Measurements from ENCODE around the gene NHSL2.

NHSL2 gene

DNA sequence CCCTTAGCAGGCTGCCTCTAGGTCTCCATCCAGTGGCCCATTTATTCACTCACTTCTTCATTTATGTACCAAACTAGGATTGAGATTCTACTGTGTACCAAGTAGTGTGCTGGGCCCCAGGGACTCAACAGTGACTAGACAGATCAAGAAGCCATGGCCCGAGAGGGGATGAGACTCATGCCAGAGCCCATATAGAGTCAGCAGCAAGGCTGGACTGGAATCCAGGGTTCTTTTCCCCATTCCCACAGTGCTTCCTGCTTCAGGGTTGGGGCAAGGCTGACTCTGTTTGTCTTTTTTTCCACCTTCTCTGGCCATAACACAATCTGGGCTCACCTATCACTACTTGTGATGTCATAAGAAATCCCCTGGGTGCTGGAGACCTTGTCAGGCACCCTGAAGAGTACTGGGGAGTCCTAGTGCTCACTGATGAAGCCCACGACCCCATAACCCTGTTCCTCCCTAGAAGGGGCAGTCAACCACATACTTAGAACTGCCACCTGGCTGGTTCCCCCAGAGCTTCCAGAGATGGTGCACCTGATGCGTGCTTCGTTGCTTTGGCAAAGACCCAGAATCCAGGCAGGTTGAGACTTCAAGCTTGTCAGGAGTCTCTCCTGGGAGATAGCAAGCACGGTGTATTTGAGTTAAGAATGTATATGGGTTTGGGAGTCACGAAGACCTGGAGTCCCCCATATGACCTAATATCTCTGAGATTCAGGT, 214.8 kb downstream of the NHSL2 start:
- in situ Hi-C loops (cut with MboI; ENCODE audit: low sequenced_read_pairs), result loop anchor here (10.0 kb wide), 1 partner anchor 101 kb away; no protein-coding TSS in a partner anchor

DNA sequence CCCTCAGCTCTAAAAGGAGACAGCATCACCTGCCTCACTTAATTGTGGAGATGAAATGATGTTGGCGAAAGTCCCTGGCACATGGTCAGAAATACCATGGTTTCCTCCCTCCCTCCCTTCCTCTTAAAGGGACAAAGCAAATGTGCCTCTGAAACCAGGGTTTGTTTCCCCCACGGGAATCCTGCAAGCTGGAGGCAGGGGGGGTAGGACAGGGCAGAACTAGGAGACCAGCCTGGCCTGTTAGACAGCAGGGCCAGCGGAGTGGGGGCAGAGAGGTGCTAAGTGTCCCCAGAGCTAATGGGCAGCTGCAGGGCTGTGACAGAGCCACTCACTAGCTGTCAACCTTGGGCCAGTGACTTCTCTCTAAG, 215.4 kb downstream of the NHSL2 start:
- in situ Hi-C loops (cut with MboI; ENCODE audit: low sequenced_read_pairs), result loop anchor here (10.0 kb wide), 1 partner anchor 101 kb away; no protein-coding TSS in a partner anchor

DNA sequence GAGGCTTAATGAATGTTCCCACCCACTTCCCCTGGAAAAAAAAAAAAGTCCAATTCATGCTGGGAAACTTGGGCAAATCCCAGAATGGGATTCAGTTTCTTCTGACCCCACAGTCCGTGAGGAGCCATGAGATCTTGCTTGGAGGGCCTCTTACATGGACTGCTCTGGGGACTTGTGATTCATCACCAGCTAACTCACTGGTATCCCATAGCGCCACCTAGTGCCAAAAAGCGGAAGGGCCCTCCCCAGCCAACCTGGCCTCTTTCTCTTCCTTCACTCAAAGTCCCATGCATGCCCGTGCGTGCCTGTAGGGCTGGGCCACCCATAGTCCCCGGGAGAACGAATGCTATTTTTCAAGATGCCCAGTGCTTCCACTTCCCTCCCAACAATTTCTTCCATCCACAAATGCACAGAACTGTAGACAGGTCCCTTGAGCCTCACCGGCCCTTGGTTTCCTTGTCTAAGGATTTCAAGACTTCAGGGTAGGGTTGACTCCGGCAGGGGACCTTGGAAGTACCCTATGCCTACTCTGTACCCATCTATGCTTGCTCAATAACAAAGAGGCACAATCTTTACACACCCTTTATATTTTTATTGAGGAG, 216.0 kb downstream of the NHSL2 start:
- in situ Hi-C loops (cut with MboI; ENCODE audit: low sequenced_read_pairs), result loop anchor here (10.0 kb wide), 1 partner anchor 102 kb away; no protein-coding TSS in a partner anchor

DNA sequence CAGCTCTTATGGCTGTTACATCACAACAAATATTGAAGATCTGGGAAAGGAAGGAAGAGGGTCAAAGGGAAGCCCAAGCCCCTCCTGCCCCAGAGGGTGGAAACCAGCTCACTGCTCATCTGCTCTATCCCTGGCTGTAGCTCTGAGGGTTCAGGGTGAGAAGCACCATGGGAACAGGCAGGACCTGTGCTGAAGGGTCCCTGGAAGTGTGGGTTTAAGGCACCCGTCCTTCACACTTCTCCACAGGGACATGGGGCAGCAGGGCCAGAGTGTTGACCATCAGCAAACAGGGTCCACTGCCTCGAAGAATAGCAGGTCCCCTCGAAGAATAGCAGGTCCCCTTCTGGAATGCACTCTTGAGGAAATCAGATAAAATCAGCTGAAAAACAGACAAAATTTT, 216.7 kb downstream of the NHSL2 start:
- in situ Hi-C loops (cut with MboI; ENCODE audit: low sequenced_read_pairs), result loop anchor here (10.0 kb wide), 1 partner anchor 103 kb away; no protein-coding TSS in a partner anchor

DNA sequence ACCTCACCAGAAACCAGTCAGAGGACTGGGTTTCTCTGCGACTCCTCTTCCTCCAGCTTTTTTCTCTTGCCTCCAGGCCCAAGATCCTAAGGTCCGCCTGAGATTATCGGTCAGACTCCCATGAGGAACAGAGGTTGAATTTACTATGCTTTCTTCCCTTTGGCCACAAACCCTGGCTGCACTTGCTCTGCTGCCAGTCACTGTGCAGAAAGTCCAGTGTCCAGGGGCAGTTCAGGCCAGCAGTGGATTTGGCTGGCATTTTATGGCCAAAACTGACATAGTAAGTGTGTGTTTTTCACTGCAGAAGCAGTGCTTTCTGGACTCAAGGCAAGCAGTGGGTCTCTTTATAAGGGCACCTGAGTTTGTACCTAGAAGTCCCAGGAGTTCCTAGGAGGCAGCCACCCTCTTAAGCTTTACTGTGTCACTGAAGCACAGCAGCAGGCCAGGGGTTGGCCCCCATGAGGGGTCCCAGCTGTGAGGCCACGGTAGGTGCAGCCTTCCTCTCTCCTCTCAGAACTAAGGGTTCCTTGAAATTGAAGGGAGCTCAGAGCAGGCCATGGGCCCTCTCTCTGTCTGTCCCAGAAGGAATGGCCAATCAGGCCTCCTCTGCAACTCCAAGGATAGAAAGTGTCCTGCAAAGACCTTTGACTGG, 217.7 kb downstream of the NHSL2 start:
- in situ Hi-C loops (cut with MboI; ENCODE audit: low sequenced_read_pairs), result loop anchor here (10.0 kb wide), 1 partner anchor 104 kb away; no protein-coding TSS in a partner anchor

DNA sequence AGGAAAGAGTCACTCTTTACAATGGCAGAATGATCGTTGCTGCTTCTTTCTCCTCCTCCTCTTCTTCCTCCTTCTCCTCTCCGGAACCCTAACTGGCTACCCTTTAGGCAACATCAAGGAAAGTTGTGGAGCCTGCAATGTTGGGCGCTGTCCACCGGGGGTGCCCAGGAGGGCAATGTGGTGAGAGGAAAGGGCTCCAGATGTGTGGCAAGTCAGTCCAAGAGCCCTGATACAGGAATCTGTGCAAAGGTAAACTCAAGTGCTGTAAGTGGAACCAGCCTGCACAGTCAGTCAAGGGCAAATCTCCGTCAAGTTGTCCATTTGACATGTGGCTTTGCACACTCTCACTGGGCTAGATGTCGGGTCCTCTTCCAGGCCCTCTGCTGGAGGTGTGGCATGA, 218.2 kb downstream of the NHSL2 start:
- in situ Hi-C loops (cut with MboI; ENCODE audit: low sequenced_read_pairs), result loop anchor here (10.0 kb wide), 1 partner anchor 104 kb away; no protein-coding TSS in a partner anchor

DNA sequence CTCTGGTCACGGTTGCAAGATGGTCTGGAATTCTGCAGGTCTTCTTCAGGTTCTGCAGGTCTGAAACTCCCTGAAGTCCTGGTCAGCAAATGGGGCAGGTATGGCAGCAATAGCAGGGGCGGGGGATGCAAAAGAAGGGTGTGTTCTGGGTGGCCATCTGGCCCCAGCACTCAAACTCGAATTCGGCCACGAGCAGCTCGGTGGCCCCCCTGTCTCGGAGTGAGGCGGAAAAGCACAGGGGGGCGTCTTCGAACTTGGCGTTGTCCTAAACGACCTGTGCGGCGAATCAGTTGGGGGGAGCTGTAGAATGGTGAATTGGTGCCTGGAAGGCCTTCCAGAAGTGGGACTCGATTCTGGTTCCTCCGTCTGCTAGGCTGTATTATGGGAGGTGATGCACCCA, 219.0 kb downstream of the NHSL2 start:
- in situ Hi-C loops (cut with MboI; ENCODE audit: low sequenced_read_pairs), result loop anchor here (10.0 kb wide), 1 partner anchor 105 kb away; no protein-coding TSS in a partner anchor

DNA sequence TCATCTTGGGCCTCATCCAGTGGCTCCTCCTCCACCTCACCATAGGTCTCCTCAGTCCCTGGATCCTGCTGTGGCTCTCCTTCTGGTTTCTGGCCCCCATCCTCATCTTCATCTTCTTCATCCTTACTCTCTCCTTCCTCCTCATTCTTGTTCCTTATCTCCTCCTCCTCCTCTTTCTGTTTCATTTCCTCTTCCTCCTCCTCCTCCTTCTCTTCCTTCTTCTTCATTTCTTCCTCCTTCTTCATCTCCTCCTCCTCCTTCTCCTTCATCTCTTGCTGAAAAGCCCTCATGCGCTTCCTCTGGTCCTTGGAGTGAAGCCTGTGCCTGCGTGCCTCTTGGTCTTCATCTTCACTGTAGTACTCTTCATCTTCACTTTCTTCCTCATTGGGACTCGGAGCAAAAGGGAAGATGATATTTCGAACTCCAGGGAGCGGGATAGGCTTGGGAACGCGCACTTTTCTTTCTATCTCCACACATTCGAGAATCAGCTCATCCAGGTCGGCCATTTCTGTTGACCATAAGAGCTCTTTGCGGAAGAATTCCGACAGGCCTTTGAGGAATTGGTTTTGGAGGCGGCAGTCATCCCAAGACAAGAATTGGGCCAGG, 219.6 kb downstream of the NHSL2 start:
- in situ Hi-C loops (cut with MboI; ENCODE audit: low sequenced_read_pairs), result no loop called here

DNA sequence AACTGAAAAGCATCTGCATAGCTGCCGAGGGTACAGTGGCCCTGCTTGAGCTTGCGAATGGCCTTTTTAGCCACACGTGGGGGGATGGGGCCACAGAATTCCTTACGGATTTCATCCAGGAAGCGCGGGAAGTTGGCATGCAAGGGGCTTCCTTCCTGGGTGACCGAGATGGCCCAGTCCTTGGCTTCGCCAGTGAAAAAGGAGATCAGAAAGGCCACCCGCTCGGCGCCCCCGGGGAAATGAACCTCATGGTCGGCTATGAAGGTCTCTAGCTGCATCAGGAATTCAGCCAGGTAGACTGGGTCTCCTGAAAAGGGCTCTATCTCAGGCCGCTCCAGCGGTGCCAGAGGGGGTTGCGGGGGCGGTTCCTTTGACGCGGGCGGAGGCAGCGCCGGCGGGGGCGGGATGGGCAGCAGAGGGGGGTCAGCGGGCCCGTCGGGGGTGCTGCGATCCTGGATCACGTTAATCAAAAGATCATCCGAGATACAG, 220.2 kb downstream of the NHSL2 start:
- in situ Hi-C loops (cut with MboI; ENCODE audit: low sequenced_read_pairs), result no loop called here

DNA sequence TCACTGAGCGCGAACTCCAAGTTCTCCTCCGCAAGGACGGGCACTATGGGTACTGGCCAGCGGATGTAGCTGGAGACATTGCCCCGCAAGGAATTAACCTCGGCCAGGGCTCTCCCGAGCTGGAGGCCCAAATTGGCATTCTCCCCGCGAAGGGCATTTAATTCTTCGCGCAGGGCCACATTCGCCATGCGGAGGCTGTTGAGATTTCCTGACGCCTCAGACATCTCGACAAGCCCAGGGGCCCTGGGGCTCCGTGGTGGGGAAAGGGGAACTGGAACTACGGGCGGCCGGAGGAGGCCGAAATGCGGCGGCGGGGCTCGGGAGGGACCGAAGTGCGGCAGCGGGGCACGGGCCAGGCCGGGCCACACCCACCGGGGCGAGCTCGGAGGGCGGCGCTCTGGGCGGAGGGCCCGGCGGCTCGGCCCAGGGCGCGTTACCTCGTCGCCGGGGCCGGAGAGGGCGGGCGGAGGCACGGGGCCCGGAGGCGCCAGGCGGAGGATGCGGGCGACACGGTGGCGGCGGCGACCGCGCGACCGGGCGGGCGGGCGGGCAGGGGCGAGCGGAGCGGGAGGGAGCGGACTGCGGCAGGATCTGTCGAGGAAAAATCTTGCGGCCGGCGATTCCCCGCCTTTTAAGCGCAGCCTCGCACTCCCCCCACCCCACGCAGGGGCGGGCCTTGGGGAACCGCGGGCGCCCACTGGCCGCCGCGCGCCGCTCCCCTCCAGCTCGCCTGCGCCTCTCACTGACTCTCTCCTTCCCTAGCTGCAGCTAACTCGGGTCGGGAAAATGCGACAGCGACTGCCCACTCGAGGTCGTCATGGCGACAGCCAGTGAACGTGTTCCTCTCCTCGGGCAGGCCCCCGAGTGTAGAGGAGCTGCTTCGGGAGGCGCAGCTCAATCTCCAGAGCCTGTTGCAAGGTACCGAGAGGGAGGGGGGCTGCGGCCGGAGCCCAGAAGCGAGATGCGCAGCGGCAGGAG, 221.0 kb downstream of the NHSL2 start, which contains the start of gene RTL5:
TSS of gene RTL5 (minus strand) at position 599 of the 978 bp plus-strand sequence.
- in situ Hi-C loops (cut with MboI; ENCODE audit: low sequenced_read_pairs), result no loop called here

DNA sequence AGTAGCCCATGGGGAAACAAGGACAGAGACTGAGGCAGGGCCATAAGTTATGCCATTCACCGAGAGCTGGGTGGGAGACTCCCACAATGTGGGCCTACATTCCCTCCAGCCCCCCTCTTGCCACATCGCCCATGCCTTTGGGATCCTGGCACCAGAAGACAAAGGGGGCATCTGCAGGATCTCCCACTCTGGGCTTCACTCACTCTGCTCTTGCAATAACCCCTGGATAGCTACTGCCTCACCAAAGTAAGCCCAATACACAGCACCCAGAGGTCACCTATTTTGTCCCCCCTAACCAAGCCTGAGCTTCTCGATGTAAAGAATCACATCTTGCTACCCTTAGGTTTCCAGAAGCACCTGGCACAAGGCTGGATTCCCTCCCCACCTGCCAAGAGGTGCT, 221.8 kb downstream of the NHSL2 start:
- in situ Hi-C loops (cut with MboI; ENCODE audit: low sequenced_read_pairs), result no loop called here

DNA sequence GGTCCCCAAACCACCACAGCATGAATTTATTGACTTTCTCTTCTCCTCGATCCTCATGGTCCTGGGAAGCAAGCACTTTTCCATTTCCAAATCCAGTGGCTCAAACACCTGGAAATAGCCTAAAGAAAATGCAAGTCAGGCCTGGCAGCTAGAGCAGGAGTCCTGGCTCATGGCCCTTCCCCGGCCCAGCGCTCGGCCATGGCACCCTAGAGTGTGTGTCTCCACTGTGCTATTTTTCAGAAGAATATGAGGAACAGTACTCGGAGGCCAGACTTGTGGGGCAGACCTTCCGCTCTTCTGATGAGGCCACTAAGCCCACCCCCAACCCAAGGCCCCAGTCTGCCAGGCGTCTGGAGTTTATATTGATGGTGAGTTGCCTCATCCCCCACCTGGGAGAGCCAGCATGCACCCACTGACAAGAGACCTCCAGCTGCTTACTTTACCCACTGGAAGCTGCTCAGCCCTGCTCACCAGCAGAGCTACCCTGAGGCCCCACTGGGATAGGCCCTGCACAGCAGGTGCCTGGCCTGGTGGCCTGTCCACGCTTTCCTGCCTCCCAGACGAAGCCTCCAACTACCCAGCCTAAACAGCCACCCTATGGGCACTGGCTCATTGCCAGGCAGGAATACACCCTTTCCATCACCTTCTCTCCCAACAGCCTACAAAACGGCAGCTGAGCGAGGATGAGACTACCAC, 223.4 kb downstream of the NHSL2 start:
- in situ Hi-C loops (cut with MboI; ENCODE audit: low sequenced_read_pairs), result no loop called here

DNA sequence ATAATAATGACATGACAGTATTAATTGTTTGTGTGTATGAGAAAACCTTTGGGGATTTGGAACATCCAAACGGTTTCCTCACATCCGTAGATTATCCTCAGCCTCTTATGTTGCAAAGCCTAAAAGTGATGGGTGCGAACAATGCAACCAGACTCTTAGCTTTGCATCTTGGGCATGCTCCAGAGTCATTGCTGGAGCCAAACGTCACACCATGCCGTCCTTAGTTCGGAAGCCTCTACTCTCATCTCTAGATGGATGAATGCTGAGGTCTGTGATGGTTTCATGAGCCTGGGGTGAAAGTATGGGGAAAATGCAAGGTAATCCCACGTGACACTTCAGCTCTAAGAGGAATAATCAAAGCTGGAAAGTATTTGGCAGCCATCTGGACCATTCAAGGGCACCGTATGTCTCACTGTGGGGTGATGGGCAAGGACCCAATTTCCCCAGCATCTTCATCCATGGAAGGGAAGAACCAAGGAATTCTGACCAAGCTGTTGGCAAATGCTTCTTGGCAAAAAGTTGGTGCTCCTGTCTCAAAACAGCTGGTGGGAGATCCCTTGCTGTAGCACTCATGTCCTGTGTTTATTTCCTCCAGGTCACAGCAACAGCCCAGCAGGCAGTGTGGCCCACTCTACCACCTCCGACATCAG, 227.3 kb downstream of the NHSL2 start:
- in situ Hi-C loops (cut with MboI; ENCODE audit: low sequenced_read_pairs), result no loop called here

DNA sequence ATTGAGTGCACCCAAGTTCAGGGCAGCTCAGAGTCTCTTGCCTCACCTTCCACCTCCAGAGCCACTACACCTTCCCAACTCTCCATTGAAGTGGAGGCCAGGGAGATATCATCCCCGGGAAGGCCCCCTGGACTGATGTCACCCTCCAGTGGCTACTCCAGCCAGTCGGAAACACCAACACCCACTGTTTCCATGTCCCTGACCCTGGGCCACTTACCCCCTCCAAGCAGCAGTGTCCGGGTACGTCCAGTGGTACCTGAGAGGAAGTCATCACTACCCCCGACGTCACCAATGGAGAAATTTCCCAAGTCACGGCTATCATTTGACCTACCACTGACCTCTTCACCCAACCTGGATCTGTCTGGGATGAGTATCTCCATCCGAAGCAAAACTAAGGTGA, 228.9 kb downstream of the NHSL2 start:
- in situ Hi-C loops (cut with MboI; ENCODE audit: low sequenced_read_pairs), result no loop called here

DNA sequence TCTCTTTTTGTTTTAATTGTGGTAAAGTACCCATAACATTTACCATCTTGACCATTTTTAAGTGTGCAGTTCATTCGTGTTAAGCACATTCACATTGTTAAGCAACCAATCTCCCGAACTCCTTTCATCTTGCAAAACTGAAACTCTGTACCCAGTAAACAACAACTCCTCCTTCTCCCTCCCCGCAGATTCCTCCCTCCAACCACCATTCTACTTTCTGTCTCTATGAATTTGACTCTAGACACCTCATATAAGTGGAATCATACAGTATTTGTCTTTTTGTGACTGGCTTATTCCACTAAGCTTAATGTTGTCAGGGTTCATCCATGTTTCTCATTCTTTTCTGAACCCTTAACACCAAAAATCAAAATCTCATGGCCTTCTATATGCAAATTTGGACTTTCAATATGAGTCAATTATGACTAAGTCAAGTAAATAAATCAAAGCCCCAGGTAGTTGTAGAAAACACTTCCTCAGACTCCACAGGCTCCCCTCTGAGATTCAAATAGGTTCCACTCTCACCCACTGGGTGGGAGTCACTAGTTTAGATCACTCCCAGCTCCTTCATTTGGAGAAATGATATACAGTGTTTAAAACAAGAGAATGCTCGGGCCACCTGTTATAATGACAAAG, 230.8 kb downstream of the NHSL2 start:
- in situ Hi-C loops (cut with MboI; ENCODE audit: low sequenced_read_pairs), result no loop called here

DNA sequence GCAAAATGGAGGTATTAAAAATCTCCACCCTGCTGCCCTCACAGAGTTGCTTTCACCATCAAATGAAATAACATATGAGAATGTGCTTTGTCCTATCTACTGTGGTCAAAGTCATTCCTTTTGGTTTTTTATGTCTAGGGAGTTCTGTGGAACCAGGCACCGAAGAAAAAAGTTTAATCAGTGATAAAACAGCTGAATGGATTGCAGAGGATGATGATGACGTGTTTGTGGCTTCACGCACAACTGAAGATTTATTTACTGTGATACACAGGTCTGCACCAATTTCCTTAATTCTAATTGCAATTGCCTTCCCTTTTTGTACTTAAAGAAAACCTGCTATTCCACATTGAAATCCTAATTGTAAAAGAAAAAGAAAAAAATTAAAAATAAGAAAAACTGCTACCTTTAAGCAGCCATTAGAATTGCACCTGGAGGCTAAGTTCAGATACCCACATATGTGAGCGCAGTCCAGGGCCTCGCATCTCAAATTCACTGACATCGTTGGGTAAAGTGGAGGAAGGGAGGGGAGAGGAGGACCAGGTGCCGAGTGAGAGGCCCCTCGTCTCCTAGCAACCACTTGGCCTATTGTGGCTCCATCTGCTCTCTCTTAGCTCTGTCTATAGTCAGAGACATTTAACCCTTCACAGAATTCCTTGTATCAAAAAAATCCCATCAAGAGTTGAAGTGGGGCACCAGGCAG, 231.6 kb downstream of the NHSL2 start:
- in situ Hi-C loops (cut with MboI; ENCODE audit: low sequenced_read_pairs), result no loop called here

DNA sequence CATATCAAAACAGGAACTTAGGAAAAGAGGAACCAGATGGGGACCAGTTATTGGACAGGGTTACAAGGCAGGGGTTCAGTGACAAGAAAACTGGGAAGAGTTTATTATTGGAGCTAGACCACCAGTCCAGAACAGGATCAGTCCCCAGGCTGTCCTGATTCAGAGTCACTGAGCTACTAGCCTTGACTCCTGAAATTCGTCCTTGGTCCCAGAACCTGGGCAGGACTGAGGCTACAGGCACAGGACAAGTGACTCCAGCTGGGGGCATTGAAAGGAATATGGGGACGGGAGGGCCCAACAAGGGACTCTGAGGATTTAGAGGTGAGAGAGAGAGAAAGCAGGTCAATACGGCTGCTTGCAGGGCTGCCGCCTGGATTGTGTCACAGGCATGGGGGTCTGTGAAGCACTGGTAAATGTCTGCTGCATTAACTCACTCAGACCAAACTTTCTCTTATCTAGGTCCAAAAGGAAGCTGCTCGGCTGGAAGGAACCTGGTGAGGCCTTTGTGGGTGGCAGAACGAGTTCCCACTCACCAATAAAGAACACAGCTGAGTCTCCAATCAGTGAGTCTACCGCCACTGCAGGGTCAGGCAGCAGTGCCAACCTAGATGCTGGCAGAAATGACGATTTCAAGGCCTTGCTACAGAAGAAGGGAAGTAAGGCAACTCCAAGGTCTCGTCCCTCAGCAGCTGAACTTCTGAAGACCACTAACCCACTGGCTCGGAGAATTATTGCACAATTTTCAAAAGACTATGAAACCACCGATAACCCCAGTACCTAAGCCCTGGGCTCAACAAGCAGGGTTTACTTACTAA, 232.4 kb downstream of the NHSL2 start:
- in situ Hi-C loops (cut with MboI; ENCODE audit: low sequenced_read_pairs), result no loop called here
